GM18861 (cell line): Measurements from ENCODE around the gene FOXP1.

Source experiments
- ATAC-seq: cut with Tn5 transposase; IDR thresholded peaks from one replicate; pipeline ENCODE4 v1.9.1; 2021; ENCODE audit not compliant: unreplicated experiment

The FOXP1 gene

DNA sequence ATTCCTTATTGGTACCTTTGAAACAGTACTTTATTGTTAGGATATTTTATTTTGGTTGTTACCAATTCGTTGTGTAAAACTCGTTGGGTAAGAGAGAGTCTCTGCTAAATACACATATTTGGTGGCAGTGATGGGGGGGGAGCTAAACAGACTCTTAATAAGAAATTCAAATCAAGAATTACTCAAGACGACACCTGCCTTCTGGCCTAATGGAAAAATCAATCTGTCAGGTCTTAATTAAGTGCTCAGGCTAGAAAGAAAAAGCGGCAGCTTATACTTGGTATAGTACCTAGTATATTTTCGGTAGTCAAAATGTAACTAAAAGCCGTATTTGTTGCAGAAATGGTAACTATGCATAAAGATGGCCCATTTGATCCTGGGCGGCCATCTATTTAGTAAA lies 18.2 kb downstream of the FOXP1 start:
- no peak for ATAC-seq

DNA sequence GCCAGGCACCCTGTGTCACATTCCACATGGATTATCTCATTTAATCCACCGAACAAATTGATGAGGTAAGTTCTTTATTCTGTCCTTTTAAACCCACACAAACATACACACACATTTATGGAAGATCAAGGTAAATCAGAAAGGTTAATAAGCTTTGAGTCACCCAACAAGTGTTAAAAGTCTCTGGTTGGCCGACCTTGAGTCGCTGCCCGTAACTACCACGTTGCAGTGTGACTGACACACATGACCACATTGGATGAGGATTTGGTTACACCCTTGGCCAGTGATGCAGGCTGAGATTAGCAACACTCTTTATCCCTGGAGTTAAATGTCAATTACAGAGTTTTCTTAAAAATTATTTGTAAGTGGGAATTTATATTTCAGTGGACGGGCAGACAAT lies 19.2 kb downstream of the FOXP1 start:
- ATAC-seq = peak; percentile 32

DNA sequence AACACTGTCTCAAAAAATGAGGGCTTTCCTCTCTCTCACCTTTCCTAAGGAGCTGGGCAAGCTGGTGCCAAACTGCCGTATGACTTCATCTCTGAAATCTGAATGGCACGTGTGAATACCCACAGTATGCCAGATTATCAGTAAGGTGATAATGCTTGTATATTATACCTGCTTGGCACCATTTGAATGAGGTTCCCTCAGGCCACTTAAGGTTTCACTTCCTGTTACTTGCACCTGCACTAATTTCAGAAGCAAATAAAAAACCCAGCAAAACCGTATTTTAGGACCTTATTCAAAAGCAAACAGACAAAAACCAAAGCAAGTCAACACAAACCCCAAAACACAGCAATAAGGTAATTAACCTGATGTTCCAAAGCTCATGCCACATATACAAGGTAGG lies 19.7 kb downstream of the FOXP1 start:
- ATAC-seq = peak; percentile 77

DNA sequence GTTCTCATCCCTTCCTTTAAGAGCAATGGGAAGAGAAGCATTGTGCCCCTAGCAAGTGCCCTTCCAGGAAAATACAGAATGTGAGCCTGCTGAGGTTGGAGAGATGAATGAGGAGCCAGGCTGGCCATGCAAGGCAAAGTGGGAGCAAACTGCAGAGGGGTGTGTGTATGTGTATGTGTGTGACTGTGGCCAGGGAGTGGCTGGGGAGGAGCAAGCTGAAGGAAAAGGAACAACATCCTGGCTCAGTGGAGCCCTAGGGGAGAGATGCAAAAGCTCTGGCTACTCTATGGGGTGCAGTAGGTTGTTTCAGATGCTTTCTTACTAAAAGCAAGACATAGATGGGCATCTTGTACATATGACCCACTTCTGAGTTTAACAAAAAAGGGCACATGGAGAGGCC lies 20.6 kb downstream of the FOXP1 start:
- no peak for ATAC-seq

DNA sequence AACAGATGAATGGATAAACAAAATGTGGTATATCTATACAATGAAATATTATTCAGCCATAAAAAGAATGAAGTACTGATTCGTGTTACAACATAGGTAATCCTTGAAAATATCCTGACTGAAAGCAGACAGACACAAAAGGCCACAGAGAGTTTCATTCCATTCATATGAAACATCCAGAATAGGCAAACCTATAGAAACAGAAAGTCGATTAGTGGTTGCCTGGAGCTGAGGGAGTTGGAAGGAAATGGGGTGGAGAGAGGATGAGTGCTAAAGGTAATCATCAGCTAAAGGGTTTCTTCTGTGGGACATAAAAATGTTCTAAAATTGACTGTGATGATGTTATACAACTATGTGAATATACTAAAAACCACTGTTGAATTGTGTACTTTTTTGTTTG lies 22.9 kb downstream of the FOXP1 start:
- ATAC-seq = no peak

DNA sequence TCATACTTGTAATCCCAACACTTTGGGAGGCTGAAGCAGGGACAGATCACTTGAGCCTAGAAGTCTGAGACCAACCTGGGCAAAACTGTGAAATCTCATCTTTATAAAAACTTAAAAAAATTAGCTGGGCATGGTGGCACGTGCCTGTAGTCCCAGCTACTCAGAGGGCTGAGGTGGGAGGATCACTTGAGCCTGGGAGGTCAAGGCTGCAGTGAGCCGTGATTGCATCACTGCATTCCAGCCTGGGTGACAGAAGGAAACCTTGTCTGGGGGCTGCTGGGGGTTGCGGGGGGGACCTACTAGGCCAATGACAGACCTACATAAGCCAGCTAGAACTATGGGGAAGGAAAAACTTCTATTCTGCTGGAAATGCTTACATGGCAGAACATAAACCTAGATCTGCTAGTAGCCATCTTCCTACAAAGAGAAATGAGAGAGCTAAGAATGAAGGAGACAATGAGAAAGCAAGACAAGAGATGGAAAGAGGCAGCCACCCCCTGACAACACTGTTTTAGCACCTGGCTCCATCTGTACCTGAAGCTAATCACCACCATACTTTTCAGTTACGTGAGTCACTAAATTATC lies 23.9 kb downstream of the FOXP1 start:
- ATAC-seq = no peak

DNA sequence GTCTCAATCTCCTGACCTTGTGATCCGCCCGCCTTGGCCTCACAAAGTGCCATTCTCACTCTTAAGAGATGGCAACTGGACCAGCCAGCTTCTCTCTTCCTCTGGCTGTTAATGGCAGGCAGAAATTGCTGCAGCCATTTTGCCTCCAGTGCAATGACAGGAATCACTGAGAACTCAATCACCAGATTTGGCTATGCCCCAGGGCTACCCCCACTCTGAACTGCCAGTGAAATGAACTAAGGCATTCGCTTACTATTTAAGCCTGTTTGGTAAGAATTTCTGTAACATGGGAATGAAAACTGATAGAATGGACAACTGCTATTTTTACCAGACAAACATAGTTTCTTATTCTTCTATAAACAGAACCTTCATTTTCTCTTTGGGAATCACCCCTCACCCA lies 24.5 kb downstream of the FOXP1 start:
- no peak for ATAC-seq

DNA sequence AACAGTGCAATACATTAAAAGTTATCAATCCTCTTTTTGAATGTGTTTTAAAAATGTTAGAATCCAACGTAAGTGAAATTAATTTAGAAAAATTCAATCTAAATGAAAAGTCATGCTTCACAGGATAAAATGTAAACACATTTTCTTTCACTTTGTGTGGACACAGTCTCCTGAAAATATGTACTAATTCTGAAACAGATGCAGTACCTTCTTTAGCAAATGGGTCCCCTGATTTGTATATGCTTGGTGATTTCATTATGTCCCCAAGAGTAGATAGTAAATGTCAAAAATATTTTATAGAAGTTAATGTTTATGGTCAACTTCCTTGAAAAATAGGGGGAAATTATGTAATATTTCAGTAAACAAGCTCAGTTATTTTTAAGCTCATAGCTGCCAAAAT lies 28.9 kb downstream of the FOXP1 start:
- ATAC-seq = peak; percentile 62

DNA sequence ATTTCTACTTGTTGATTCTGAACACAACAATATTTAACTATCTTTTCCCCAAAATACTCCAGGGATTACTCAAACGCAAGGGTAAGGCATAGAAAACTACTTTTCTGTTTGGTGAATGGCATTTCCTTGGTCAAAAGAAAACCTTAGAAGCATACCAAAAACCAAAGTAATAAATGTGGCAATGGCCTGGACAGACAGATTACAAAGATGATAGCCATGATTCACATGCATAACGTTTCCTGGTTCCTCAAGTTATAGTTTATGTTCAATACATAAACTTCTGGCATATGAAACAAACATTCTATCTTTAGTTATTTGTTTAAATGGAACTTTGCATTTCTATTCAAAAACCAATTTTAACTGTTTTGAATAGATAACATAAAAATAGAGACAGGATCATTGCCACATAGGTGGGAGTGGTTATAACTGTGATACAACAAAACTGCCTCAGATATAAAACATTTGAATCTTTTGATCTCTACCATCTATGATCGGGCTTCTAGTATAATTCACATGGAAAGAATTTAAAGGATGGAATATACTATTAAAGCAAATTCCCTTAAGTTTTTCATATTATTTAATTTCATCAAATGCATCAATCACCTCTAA lies 32.1 kb downstream of the FOXP1 start:
- ATAC-seq = no peak

DNA sequence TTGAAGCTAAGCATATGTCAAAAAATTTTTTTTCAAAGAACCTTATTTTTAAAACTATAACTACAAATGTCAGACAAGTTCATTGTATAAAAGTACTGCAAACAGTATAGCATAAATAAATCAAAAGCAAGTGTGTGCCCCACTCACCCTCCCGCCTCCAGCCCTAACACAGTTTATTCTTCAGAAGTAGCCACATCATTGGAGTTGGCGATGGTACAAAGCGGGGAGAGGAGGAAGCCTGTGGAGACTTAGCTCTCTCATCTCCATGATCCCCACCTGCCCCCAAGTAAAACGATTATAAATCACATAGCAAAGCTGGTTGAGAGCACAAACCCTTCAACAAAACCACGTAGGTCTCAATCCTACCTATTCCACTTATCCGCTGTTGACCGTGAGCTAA lies 33.6 kb downstream of the FOXP1 start:
- ATAC-seq = no peak

DNA sequence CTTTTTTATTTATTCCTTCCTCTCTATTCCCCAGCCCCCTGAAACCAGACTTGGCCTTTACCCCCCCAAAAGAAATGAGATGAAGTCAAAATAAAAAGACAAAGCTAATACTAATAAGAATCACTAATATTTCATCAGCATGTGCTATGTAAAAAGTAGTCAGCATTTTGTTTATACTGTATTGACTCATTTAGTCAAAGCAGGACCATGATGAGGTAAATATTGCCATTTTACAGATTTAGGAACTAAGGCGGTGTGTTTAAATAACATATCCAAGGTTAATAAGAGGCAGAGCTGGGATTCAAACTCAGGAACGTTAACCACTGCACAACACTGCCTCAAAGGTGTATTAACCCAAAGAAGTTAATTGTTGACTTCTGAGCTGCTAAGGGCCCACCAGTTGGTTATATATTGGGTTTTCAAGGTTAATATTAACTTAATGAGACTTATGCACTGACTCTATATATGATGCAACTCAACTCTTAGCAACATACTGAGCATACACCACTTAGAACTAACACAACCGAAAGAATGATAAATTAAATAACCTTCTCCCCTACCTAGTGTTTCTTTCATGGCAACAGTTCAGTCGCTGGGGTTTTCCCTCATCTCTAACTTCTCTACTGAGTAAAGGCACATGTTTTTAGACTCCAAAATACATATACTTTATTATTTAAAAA lies 34.7 kb downstream of the FOXP1 start:
- ATAC-seq = peak; percentile 98

DNA sequence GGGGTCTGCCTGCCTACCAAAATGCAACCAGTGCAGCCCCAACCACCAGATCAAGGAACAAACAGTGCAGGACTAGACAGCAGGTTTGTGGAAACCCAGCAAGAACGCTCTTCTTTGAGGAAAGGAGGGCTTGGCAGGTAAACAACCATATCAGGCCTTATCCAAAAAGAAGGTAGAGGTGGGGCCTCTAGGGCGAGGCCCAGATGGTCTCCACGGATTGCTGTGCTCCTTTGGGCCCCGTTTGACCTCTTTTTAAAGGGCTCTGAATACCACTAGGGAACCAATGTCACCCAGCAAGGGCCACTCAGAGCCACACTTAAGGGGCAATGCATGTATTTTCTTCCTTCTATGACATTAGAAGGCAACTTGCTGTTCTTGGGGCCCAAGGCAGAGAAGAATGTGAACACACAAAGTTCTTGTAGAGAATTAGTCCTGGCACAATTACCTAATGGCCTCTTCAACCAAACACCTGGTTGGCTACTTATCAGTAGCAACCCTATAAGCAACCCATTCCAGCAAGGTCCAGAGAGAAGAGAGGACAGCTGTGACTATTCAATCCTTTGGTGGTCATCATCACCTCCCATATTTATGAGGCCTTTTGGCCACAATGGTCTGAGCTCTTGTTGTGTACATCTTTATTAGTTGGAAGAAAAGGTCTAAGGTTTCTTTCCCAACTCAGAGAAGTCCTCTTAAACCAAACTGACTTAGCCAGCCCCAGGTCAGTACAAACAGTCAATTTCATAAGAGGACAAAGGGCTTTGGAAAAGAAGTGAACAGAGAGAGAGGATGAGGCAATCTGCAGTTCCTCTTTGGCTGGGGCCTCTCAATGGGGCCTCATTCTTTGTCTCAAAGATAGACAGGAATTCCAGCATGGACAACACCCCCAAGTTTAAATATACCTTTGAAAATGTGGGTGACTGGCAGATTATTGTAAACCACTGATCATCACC lies 36.0 kb downstream of the FOXP1 start:
- ATAC-seq = no peak

DNA sequence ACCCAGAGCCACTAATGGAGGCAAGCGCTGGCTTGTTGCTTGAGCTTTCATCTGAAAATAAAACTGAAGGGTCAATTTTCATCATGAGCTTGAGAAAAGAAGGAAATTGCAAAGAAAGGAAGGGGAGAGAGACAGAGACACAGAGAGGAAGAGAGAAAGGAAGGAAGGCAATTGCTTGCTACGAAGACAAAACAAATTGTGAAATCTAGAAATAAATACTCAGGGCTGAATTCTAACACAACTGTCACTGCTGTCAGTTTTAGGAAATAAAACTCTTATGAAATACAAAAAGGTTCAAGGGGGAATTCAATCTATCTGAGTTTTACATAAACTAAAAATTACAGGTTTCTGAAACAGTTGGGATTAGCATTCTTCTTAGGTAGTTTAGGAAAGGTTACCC lies 36.7 kb downstream of the FOXP1 start:
- no peak for ATAC-seq

DNA sequence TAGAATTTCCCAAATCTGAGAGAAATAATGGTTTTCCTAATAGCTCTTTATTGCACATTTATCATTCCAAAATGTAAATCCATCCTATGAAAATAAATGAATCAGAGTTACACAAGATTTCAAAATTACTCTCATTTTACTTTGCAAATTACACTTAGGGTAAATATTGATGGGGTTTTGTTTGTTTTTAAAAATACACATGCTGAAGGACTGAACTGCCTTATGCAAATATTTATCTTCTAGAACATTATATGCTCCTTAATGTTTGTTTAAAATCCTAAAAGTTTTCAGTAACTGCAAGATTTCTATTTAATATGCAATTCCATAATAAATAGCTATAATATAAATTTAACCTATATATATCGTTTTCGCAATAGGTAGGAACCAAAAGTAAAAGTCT lies 38.2 kb downstream of the FOXP1 start:
- no peak for ATAC-seq

DNA sequence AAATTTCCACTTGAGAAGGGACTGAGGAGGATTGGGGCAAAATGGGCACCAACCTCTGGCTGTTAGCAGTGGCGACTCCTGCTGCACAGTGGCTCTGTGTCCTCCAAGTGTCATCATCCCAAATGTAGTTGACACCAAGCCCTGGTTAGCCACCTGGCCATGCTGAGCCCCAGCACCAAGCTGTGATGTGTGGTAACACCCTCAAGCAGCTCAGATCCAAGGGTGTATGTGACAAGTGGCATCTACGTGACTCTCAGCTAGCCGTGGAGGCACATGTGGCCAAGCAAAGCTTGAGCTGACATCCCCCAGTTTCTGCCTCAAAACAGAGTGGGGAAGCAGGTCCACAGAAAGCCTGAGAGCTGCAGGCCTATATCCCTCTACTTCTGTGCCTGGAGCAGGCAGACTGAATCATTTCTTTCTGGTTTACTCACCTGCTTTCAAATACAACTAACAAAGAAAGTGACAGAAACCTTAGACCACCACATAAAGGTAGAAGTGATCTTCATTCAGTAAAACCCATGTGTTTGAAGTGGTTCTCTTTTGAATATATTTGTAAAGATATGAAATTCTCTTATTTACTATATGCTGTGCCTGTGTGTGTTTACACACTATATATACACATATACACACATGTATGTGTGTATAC lies 40.0 kb downstream of the FOXP1 start:
- peak; percentile 24 for ATAC-seq

DNA sequence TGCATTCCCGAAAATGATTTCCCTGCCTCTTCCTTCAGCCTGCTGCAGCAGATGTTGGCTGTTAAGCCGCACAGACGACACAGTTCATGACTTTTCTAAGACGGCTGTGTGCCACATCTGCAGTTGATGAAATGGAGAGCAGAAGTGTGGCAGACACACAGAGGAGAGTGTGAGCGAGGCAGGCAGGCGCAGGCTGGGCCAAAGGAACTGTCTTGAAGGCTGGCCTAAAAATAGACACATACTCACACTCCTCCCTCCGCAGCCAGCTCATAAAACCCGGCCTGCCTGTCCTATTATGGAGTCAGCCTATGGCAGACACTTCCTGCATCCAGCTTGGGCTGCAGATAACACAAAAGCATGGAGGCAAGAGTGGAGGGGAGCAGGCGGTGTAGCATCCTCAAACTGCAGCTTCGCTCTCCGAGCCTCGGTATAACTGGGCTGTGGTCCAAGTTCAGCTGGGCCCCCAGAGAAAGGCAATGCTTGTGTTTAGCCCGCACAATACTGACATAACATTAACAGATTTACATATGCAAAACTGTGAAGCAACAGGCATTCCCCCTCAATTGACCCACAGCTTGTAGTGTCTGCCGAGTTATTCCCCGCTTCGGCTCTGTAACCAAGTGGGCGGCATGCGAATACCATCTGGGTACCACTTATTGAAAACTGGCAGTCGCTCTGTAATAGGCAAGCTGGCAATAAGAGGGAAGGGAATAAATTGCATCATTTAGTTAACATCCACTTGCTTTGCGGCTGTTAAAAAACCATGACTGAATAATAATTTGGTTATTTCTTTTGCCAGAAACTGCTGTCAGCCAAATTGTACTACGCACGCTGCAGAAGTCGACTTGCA lies 40.8 kb downstream of the FOXP1 start:
- ATAC-seq = peak; percentile 66

DNA sequence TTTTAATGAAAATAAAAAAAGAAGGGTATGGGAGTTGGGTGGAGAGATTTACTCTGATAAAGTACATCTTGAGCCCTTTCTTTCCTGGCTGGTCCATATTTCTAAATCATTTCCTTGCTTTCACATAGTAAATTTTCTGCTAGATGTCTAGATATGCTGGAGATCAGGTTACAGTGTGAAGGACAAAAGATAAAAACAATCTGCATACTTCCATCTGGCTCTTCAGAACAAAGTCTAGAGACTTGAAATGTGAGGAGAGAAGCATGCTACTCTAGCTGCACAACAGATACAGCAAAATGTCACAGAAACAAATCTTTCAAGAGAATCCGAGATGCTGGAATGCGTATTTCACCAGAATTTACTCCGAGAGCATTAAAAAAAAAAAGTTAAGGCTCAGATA lies 42.2 kb downstream of the FOXP1 start:
- no peak for ATAC-seq

DNA sequence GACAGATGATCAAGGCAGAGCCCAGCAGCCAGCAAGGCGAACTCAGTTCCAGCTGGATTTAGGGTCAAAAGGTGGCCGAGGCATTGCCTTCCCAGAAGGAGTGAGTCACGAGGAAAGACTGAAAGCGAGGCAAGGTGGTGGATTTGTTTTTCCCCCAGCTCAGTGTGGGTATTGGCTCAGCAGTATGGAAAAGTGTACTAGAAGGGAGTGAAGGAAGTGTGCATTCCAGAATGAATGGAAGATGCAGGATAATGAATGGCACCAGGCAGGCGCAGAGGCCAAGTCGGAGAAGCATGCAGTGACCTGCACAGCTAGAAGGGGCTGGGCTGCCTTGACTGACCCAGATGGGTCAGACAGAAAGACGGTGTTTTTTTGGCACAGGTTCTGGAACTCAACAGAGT lies 46.3 kb downstream of the FOXP1 start:
- ATAC-seq = no peak

DNA sequence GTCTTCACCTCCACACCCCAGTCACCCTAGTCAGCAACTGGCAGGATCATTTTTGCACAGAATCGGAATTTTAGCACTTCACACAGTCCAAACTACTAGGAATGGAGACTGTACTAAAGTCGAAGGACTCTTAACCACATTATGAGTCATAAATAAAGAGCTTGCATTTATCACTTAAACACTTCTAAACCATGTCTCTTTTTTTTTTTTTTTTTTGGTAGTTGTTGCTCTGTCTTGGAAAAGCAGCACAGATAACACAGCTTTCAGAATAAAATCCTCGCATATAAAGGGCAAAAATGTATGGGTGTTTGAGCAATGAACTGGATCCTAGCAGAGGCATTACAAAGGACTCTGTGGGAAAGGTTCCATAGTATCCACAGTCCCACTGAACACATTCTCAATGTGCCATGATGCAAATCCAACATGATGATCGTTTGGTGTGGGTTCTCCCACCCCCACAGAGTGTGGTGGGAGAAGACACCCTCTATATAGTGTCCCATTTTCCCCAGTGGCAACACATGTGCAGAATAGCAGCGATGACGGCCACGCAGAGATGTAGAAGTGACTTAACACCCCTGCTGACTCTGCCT lies 47.1 kb downstream of the FOXP1 start:
- ATAC-seq = no peak

DNA sequence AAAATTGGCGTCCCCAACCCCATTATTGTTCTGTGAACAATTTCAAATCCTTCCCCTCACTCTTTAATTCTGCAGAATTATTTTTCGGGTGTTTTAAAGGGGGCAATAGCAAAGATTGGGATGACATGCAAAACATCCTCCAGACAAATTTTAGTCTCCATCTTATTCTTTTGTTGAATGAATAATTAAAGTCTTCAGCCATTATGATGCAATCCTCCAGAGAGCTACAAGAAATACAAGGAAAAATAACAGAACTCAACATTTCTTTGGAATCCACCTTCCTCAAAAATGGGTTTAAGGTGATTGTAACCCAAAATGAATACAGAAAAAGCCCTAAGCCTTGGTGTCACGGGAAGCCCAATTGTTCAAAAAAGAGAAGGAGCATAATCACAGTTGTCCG lies 49.9 kb downstream of the FOXP1 start:
- ATAC-seq = no peak
